OCI-LY1 (cell line): ENCODE data around the gene TMEM204.

Experiments used
- H2AFZ ChIP-seq: fragments of 200-600 bp; sonication (generic), shearing (Covaris generic); 2 replicates; pipeline ENCODE4 v1.6.0; 2014; ENCODE audit warnings: antibody characterized with exemption, mild to moderate bottlenecking, low read length
- H3F3A ChIP-seq: fragments of 200-600 bp; sonication (generic), shearing (Covaris generic); 2 replicates; pipeline ENCODE4 v1.6.0; 2014; ENCODE audit warnings: mild to moderate bottlenecking, antibody characterized with exemption, low read length, moderate library complexity; ENCODE audit not compliant: insufficient read depth
- H3K27ac ChIP-seq: fragments of 200-600 bp; sonication (generic); 2 replicates; pipeline ENCODE4 v1.5.1; 2014; ENCODE audit warnings: low read length, mixed run types, mild to moderate bottlenecking, low read depth; ENCODE audit not compliant: poor library complexity, severe bottlenecking
- H3K27me3 ChIP-seq: fragments of 200-600 bp; sonication (generic); 2 replicates; pipeline ENCODE4 v1.6.0; 2014; ENCODE audit warnings: antibody characterized with exemption, mild to moderate bottlenecking, low read length, moderate library complexity; ENCODE audit not compliant: insufficient read depth
- H3K36me3 ChIP-seq: fragments of 200-600 bp; sonication (generic); 2 replicates; pipeline ENCODE4 v1.6.1; 2014; ENCODE audit warnings: mild to moderate bottlenecking, antibody characterized with exemption, low read length, moderate library complexity, mixed read lengths; ENCODE audit not compliant: insufficient read depth
- H3K4me1 ChIP-seq: fragments of 200-600 bp; sonication (generic); 2 replicates; pipeline ENCODE4 v1.5.1; 2014; ENCODE audit warnings: mild to moderate bottlenecking, low read length, moderate library complexity; ENCODE audit not compliant: insufficient read depth, severe bottlenecking
- H3K4me2 ChIP-seq: fragments of 200-600 bp; sonication (generic), shearing (Covaris generic); 2 replicates; pipeline ENCODE4 v1.6.1; 2014; ENCODE audit warnings: low read length
- H3K4me3 ChIP-seq: fragments of 200-600 bp; sonication (generic); 2 replicates; pipeline ENCODE4 v1.5.1; 2014; ENCODE audit warnings: low read length, low read depth, mild to moderate bottlenecking, mixed read lengths; ENCODE audit not compliant: poor library complexity, severe bottlenecking
- H3K79me2 ChIP-seq: fragments of 200-600 bp; shearing (Covaris generic); 2 replicates; pipeline ENCODE4 v1.6.1; 2016; ENCODE audit warnings: mixed run types, low read length, mixed read lengths; ENCODE audit not compliant: insufficient read depth
- H3K9ac ChIP-seq: fragments of 200-600 bp; sonication (generic), shearing (Covaris generic); 2 replicates; pipeline ENCODE4 v1.6.1; 2014; ENCODE audit warnings: mild to moderate bottlenecking, low read length, mixed read lengths
- H3K9me2 ChIP-seq: fragments of 200-600 bp; sonication (generic), shearing (Covaris generic); 2 replicates; pipeline ENCODE4 v1.6.1; 2014; ENCODE audit warnings: low read depth, mild to moderate bottlenecking, low read length, mixed read lengths
- H3K9me3 ChIP-seq: fragments of 200-600 bp; shearing (Covaris generic); 2 replicates; pipeline ENCODE4 v1.6.1; 2014; ENCODE audit warnings: low read length, mixed read lengths
- H4K20me1 ChIP-seq: fragments of 200-600 bp; sonication (generic), shearing (Covaris generic); 2 replicates; pipeline ENCODE4 v1.6.0; 2016; ENCODE audit warnings: mild to moderate bottlenecking, low read length; ENCODE audit not compliant: insufficient read depth
- EZH2 ChIP-seq: fragments of 200-600 bp; sonication (generic), shearing (Covaris generic); IDR thresholded peaks from 2 replicates; pipeline ENCODE4 v1.8.0; 2017; ENCODE audit warnings: borderline replicate concordance, mixed run types, mild to moderate bottlenecking, antibody characterized with exemption, low read length, moderate library complexity, mixed read lengths
- TF ChIP-seq, protein P1 (sequence below): fragments of 200-600 bp; sonication (generic), shearing (Covaris generic); IDR thresholded peaks from 2 replicates; pipeline ENCODE4 v1.5.1; 2017; ENCODE audit warnings: mild to moderate bottlenecking, antibody characterized with exemption, low read length, moderate library complexity, mixed read lengths

The TMEM204 gene

DNA sequence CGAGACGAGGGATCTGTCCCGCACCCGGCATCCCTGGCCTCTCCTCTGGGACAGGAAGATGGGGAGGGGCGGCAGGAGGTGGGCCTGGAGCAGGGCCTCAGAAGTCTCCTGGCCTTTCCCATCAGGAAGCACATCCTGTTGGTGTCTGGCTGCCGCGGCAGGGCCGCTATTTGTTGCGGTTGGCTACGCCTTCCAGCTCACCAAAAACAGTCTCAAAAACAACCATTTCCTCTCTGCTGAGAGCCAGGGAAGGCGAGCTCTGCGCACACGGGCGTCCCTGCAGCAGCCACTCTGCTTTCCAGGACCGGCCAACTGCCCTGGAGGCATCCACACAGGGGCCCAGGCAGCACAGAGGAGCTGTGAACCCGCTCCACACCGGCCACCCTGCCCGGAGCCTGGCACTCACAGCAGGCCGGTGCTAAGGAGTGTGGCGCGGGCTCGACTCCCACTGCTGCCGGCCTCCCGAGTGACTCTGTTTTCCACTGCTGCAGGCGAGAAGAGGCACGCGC is at the start of gene TMEM204:
Gene TMEM204, plus strand, starts transcription at position 224 of the 509 bp plus-strand sequence. CDS start 610 bp downstream, outside the sequence.
- Histone ChIP-seq H3K4me1 (no peaks in the 10 kb centered on the region), H3K27ac (no peak within 1 kb of the TSS), H3K4me3 (no peak within 1 kb of the TSS)

DNA sequence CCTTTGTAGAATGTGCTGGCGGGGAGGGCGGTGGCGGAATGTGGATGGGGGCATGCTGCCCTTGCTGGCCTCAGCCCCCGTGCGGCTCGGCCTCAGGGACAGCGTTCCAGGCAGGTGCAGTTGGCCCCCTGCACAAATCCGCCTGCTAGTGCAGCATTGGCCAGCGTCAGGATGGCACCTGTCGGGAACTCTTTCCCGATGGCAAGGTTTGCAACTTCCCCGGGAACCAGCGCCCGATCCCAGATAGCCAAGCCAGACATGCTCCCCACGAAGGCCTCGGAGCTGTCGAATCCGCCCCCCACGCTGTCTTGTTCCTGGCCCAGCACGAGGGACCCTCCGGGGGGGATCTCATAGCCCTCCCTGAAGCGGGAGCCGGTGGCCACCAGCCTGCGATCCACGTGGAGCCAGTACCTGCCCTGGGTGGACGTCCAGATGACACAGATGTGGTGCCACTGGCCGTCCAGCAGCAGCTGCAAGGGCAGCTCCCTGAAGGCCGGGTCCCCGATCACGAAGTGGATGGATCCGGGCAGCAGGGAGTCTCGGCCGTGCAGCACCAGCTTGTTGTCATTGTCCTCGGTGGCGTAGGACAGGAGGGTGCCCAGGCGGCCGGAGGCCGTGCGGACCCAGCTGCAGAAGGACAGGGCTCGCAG is 47.5 kb upstream of the TMEM204 start:
- no peak overlapping the region for H3K27ac ChIP-seq
- H3K27me3 ChIP-seq = peaks cover 20% of the 10 kb centered on the region; the same call in 1 of the 2 replicates
- no peaks in the 10 kb centered on the region for H3K79me2 ChIP-seq
- TF ChIP-seq, protein P1, sequence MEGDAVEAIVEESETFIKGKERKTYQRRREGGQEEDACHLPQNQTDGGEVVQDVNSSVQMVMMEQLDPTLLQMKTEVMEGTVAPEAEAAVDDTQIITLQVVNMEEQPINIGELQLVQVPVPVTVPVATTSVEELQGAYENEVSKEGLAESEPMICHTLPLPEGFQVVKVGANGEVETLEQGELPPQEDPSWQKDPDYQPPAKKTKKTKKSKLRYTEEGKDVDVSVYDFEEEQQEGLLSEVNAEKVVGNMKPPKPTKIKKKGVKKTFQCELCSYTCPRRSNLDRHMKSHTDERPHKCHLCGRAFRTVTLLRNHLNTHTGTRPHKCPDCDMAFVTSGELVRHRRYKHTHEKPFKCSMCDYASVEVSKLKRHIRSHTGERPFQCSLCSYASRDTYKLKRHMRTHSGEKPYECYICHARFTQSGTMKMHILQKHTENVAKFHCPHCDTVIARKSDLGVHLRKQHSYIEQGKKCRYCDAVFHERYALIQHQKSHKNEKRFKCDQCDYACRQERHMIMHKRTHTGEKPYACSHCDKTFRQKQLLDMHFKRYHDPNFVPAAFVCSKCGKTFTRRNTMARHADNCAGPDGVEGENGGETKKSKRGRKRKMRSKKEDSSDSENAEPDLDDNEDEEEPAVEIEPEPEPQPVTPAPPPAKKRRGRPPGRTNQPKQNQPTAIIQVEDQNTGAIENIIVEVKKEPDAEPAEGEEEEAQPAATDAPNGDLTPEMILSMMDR = no peak
- TF ChIP-seq EZH2 = no peak
- no peaks in the 10 kb centered on the region for H4K20me1 ChIP-seq
- H3K9ac ChIP-seq = no peak overlapping the region
- H3K4me3 ChIP-seq = no peak overlapping the region
- H3K9me3 ChIP-seq = no peaks in the 10 kb centered on the region
- no peaks in the 10 kb centered on the region for H3K4me1 ChIP-seq
- no peak overlapping the region for H3K4me2 ChIP-seq
- H2AFZ ChIP-seq = no peak overlapping the region
- H3K9me2 ChIP-seq = no peaks in the 10 kb centered on the region
- H3K36me3 ChIP-seq = no peaks in the 10 kb centered on the region
- H3F3A ChIP-seq = no peaks in the 10 kb centered on the region

More for the DNA sequence above, at the start of gene TMEM204:
- Histone ChIP-seq H3K4me2 (no peak within 1 kb of the TSS), H3K9ac (no peak within 1 kb of the TSS), H3K27me3 (peaks cover 6% of the 10 kb centered on the region; the same call in 1 of the 2 replicates), H3K9me3 (no peaks in the 10 kb centered on the region), H3K9me2 (no peaks in the 10 kb centered on the region), H3F3A (no peaks in the 10 kb centered on the region), H3K79me2 (no peaks in the 10 kb centered on the region), H2AFZ (no peak within 1 kb of the TSS), H4K20me1 (no peaks in the 10 kb centered on the region), H3K36me3 (no peaks in the 10 kb centered on the region)
- no peak for TF ChIP-seq EZH2
- TF ChIP-seq, protein P1 = no peak

DNA sequence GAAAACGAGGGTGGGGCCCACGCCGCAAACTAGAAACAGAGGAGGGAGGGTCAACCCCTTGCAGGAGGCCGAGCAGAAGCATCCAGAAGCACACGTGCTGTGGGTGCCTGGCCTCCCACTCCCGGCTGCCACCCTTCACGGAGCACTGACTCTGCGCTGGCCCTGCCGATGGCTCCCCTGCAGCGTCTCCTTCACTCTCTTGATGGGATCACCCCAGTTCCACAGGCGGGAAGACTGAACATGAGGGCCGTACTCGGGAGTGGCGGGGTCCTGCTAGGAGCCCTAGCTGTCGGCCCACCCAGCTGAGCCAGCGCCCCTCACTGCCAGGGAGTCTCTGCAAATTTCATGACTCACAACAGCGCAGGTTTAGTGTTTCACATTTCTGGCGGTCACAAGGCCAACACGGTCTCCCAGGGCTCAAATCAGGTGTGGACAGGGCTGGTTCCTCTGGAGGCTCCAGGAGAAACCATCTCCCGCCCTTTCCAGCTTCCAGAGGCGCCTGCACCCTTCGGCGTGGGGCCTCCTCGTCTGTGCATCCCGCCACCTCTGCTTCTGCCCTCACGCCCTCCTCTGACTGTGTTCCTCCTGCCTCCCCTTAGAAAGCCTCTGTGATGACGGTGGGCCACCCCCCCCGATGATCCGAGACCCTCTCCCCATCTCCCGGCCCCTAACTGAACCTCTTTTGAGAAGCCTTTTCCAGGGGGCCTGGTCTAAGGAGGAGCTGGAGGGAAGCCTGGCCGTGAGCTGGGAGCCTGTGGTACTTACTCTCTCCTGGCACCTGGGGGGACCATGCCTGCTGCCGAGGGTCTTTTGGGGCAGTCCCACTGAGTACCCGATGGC is 46.7 kb upstream of the TMEM204 start:
- no peaks in the 10 kb centered on the region for H3K4me1 ChIP-seq
- peaks cover 16% of the 10 kb centered on the region; the same call in 1 of the 2 replicates for H3K27me3 ChIP-seq
- TF ChIP-seq, protein P1 = no peak
- no peak for TF ChIP-seq EZH2
- no peak overlapping the region for H3K4me3 ChIP-seq
- H3K79me2 ChIP-seq = no peaks in the 10 kb centered on the region
- no peak overlapping the region for H3K9ac ChIP-seq
- H3K36me3 ChIP-seq = no peaks in the 10 kb centered on the region
- H4K20me1 ChIP-seq = no peaks in the 10 kb centered on the region
- no peak overlapping the region for H2AFZ ChIP-seq
- no peaks in the 10 kb centered on the region for H3F3A ChIP-seq
- H3K9me3 ChIP-seq = no peaks in the 10 kb centered on the region
- H3K27ac ChIP-seq = no peak overlapping the region
- H3K4me2 ChIP-seq = no peak overlapping the region
- no peaks in the 10 kb centered on the region for H3K9me2 ChIP-seq
